Measurements from ENCODE around the gene SLC16A8. TPM values are rescaled to one million over a fixed set of nuclear protein-coding genes. Genes with fewer than 3 reads are reported as not detected.
A peak's percentile ranks its signal among the peaks of the same experiment; 100 is the strongest.

The SLC16A8 gene
- total RNA-seq, 1 experiment from 2014 or later, result not detected

GRCh38 chr22:38051900-38052862 is 31.8 kb downstream of the SLC16A8 start:
- intact Hi-C loops (cut with micrococcal nuclease; ENCODE audit: unreplicated experiment), result loop anchor here (5.0 to 10.0 kb wide), 3 partner anchors 263 to 520 kb away; partner anchors contain the start of genes CSNK1E and DMC1
- DNase-seq, result peak; percentile 85
- no TSS peak for BruUV-seq (replicated peaks)
- CTCF ChIA-PET, result interaction anchor here (0.6 to 1.8 kb wide), 27 partner anchors 18 to 714 kb away, joined by 3 to 12 read pairs (median 3); partner anchors contain the start of genes BAIAP2L2 and TOMM22
- Mint-ChIP-seq H3K27me3 (ENCODE audit: unreplicated experiment) (peaks cover 8% of the 10 kb centered on the region), H3K36me3 (ENCODE audit: insufficient read depth, unreplicated experiment) (peaks cover 17% of the 10 kb centered on the region), H3K4me1 (ENCODE audit: low read depth, unreplicated experiment) (peaks cover 11% of the 10 kb centered on the region), H3K27ac (ENCODE audit: unreplicated experiment) (no peak overlapping the region), H3K4me3 (ENCODE audit: low read depth, unreplicated experiment) (no peak overlapping the region), H3K9me3 (ENCODE audit: low read depth, unreplicated experiment) (no peaks in the 10 kb centered on the region)
- peak; percentile 92 for TF ChIP-seq CTCF (IDR thresholded peaks at IDR 0.05; ENCODE audit: unreplicated experiment)

GRCh38 chr22:38051261-38051660 is 32.7 kb downstream of the SLC16A8 start:
- no peaks in the 10 kb centered on the region for H3K9me3 Mint-ChIP-seq (ENCODE audit: low read depth, unreplicated experiment)
- CTCF ChIA-PET, result no interaction called here
- peaks cover 14% of the 10 kb centered on the region for H3K27me3 Mint-ChIP-seq (ENCODE audit: unreplicated experiment)
- no peak overlapping the region for H3K4me3 Mint-ChIP-seq (ENCODE audit: low read depth, unreplicated experiment)
- DNase-seq, result no peak
- no peak for TF ChIP-seq CTCF (IDR thresholded peaks at IDR 0.05; ENCODE audit: unreplicated experiment)
- no peak overlapping the region for H3K27ac Mint-ChIP-seq (ENCODE audit: unreplicated experiment)
- peaks cover 11% of the 10 kb centered on the region for H3K4me1 Mint-ChIP-seq (ENCODE audit: low read depth, unreplicated experiment)
- intact Hi-C loops (cut with micrococcal nuclease; ENCODE audit: unreplicated experiment), result loop anchor here (5.0 to 10.0 kb wide), 3 partner anchors 264 to 521 kb away; partner anchors contain the start of genes CSNK1E and DMC1
- H3K36me3 Mint-ChIP-seq (ENCODE audit: insufficient read depth, unreplicated experiment), result peaks cover 8% of the 10 kb centered on the region
- no TSS peak for BruUV-seq (replicated peaks)

GRCh38 chr22:38050720-38051119 is 33.3 kb downstream of the SLC16A8 start:
- H3K27me3 Mint-ChIP-seq (ENCODE audit: unreplicated experiment), result peaks cover 19% of the 10 kb centered on the region
- DNase-seq, result no peak
- BruUV-seq (replicated peaks), result no TSS peak
- intact Hi-C loops (cut with micrococcal nuclease; ENCODE audit: unreplicated experiment), result loop anchor here (5.0 to 10.0 kb wide), 3 partner anchors 264 to 522 kb away; partner anchors contain the start of genes CSNK1E and DMC1
- peaks cover 11% of the 10 kb centered on the region for H3K4me1 Mint-ChIP-seq (ENCODE audit: low read depth, unreplicated experiment)
- peaks cover 3% of the 10 kb centered on the region for H3K36me3 Mint-ChIP-seq (ENCODE audit: insufficient read depth, unreplicated experiment)
- TF ChIP-seq CTCF (IDR thresholded peaks at IDR 0.05; ENCODE audit: unreplicated experiment), result no peak
- no peak overlapping the region for H3K27ac Mint-ChIP-seq (ENCODE audit: unreplicated experiment)
- CTCF ChIA-PET, result no interaction called here
- no peak overlapping the region for H3K4me3 Mint-ChIP-seq (ENCODE audit: low read depth, unreplicated experiment)
- no peaks in the 10 kb centered on the region for H3K9me3 Mint-ChIP-seq (ENCODE audit: low read depth, unreplicated experiment)

- no peak for DNase-seq
- intact Hi-C loops (cut with micrococcal nuclease; ENCODE audit: unreplicated experiment), result loop anchor here (5.0 to 10.0 kb wide), 3 partner anchors 265 to 522 kb away; partner anchors contain the start of genes CSNK1E and DMC1
- BruUV-seq (replicated peaks), result no TSS peak
- Mint-ChIP-seq H3K27ac (ENCODE audit: unreplicated experiment) (no peak overlapping the region), H3K9me3 (ENCODE audit: low read depth, unreplicated experiment) (no peaks in the 10 kb centered on the region), H3K27me3 (ENCODE audit: unreplicated experiment) (peaks cover 24% of the 10 kb centered on the region), H3K4me3 (ENCODE audit: low read depth, unreplicated experiment) (no peak overlapping the region), H3K4me1 (ENCODE audit: low read depth, unreplicated experiment) (peaks cover 11% of the 10 kb centered on the region), H3K36me3 (ENCODE audit: insufficient read depth, unreplicated experiment) (peaks cover 3% of the 10 kb centered on the region)
- TF ChIP-seq CTCF (IDR thresholded peaks at IDR 0.05; ENCODE audit: unreplicated experiment), result no peak
- CTCF ChIA-PET, result interaction anchor here (0.5 to 1.1 kb wide), 4 partner anchors 15 to 51 kb away, joined by 3 to 4 read pairs (median 4); no protein-coding TSS in a partner anchor
Observed at GRCh38 chr22:38049812-38050619, 34.0 kb downstream of the SLC16A8 start.

Measured in Calu3 (cell line).